DND-41 (cell line): ENCODE data around the gene MAMLD1.

Source experiments
- CTCF ChIP-seq: IDR thresholded peaks from 2 replicates; pipeline ENCODE4 v1.5.1; 2012; ENCODE audit warnings: borderline replicate concordance, low read length, moderate library complexity, mild to moderate bottlenecking; ENCODE audit not compliant: poor library complexity, severe bottlenecking; ENCODE audit errors: extremely low read depth
- EZH2 ChIP-seq: IDR thresholded peaks from 3 replicates; pipeline ENCODE4 v1.6.1; 2012; ENCODE audit warnings: borderline replicate concordance, low read depth, mild to moderate bottlenecking, moderate library complexity, low read length, inconsistent platforms; ENCODE audit not compliant: severe bottlenecking

DNA sequence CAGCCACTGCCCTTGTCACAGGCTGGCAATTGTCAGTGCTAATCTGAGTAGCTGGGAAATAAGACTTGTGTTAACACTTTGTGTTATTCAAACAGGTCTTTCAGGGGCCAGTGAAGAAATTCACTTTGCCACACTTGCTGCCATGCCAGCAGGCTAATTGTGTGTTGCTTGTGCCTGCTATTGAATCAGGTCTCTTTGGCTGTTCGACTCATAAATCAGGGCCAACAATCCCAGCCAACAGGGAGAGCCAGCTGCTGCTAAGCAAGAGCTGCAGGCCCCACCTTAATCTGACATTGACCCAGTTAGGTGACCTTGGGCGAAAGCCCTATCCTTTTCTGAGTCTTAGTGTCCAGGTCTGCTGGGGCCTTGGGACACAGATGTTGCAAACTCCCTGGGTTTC lies 28.1 kb upstream of the MAMLD1 start:
- TF ChIP-seq CTCF (no peak), EZH2 (no peak)
